Trophoblast cell (in vitro differentiated cells and primary cell): ENCODE measurements around the gene TNK2.

Experiments used
- DNase-seq, 2 donors: peaks; one replicate each; pipeline ENCODE4 v3.0.0-alpha.2; 2016
- H2AFZ ChIP-seq: 2 replicates; pipeline ENCODE4 v1.6.1; 2013; ENCODE audit warnings: low read length, moderate library complexity, mild to moderate bottlenecking; ENCODE audit not compliant: insufficient read depth, poor library complexity
- H2AK5ac ChIP-seq: 2 replicates; pipeline ENCODE4 v1.6.1; 2013; ENCODE audit warnings: mild to moderate bottlenecking, low read length
- H2BK120ac ChIP-seq: 2 replicates; pipeline ENCODE4 v1.6.1; 2013; ENCODE audit warnings: low read length, mild to moderate bottlenecking, moderate library complexity; ENCODE audit not compliant: insufficient read depth, poor library complexity
- H2BK12ac ChIP-seq: 2 replicates; pipeline ENCODE4 v1.6.1; 2013; ENCODE audit warnings: mild to moderate bottlenecking, low read length, moderate library complexity
- H2BK5ac ChIP-seq: 2 replicates; pipeline ENCODE4 v1.6.1; 2013; ENCODE audit warnings: low read length, low read depth, moderate library complexity, mild to moderate bottlenecking; ENCODE audit not compliant: poor library complexity
- H3K14ac ChIP-seq: 2 replicates; pipeline ENCODE4 v1.6.1; 2013; ENCODE audit warnings: mild to moderate bottlenecking, low read length
- H3K18ac ChIP-seq: 2 replicates; pipeline ENCODE4 v1.6.1; 2013; ENCODE audit warnings: mild to moderate bottlenecking, low read length
- H3K23ac ChIP-seq: 2 replicates; pipeline ENCODE4 v1.6.1; 2013; ENCODE audit warnings: low read length
- H3K27ac ChIP-seq: 2 replicates; pipeline ENCODE4 v1.5.1; 2013; ENCODE audit warnings: low read depth, mild to moderate bottlenecking, inconsistent platforms, low read length, moderate library complexity
- H3K27me3 ChIP-seq: 2 replicates; pipeline ENCODE4 v1.6.1; 2013; ENCODE audit warnings: inconsistent platforms, mild to moderate bottlenecking, low read length, moderate library complexity; ENCODE audit not compliant: insufficient read depth
- H3K36me3 ChIP-seq, 2 experiments: 1 replicate in 1 of 2; 2 replicates in 1 of 2; pipeline ENCODE4 v1.6.1; 2013; ENCODE audit warnings: low read length in 2 of 2, mild to moderate bottlenecking in 2 of 2, moderate library complexity in 1 of 2; ENCODE audit not compliant: insufficient read depth in 2 of 2, control insufficient read depth in 1 of 2
- H3K4ac ChIP-seq: 2 replicates; pipeline ENCODE4 v1.6.1; 2013; ENCODE audit warnings: low read depth, mild to moderate bottlenecking, low read length, moderate library complexity
- H3K4me1 ChIP-seq, 2 experiments: 1 replicate in 1 of 2; 2 replicates in 1 of 2; pipeline ENCODE4 v1.6.1; 2013; ENCODE audit warnings: low read length in 2 of 2, mild to moderate bottlenecking in 2 of 2, moderate library complexity in 1 of 2; ENCODE audit not compliant: insufficient read depth in 2 of 2, control insufficient read depth in 1 of 2
- H3K4me2 ChIP-seq: 2 replicates; pipeline ENCODE4 v1.6.1; 2013; ENCODE audit warnings: inconsistent platforms, mild to moderate bottlenecking, low read length, moderate library complexity
- H3K4me3 ChIP-seq: 2 replicates; pipeline ENCODE4 v1.5.1; 2013; ENCODE audit warnings: mild to moderate bottlenecking, low read depth, low read length, inconsistent platforms
- H3K79me1 ChIP-seq: one replicate; pipeline ENCODE4 v1.6.1; 2013; ENCODE audit warnings: low read length
- H3K79me2 ChIP-seq: 2 replicates; pipeline ENCODE4 v1.6.1; 2013; ENCODE audit warnings: low read length, mild to moderate bottlenecking; ENCODE audit not compliant: control insufficient read depth, insufficient read depth, poor library complexity
- H3K9ac ChIP-seq: 2 replicates; pipeline ENCODE4 v1.6.1; 2013; ENCODE audit warnings: mild to moderate bottlenecking, low read length
- H3K9me3 ChIP-seq: 2 replicates; pipeline ENCODE4 v1.6.1; 2013; ENCODE audit warnings: low read depth, mild to moderate bottlenecking, control low read depth, inconsistent platforms, low read length; ENCODE audit not compliant: insufficient read depth
- H4K12ac ChIP-seq: 2 replicates; pipeline ENCODE4 v1.6.1; 2013; ENCODE audit warnings: low read depth, mild to moderate bottlenecking, low read length, moderate library complexity
- H4K8ac ChIP-seq: 2 replicates; pipeline ENCODE4 v1.6.1; 2013; ENCODE audit warnings: low read depth, mild to moderate bottlenecking, low read length, moderate library complexity
- H4K91ac ChIP-seq: one replicate; pipeline ENCODE4 v1.6.1; 2013; ENCODE audit warnings: low read depth, mild to moderate bottlenecking, low read length, moderate library complexity
- WGBS: extraction: QIAGEN DNeasy Blood & Tissue Kit; methylation state at CpG from one replicate; pipeline ENCODE4 v1.1.7; 2013; ENCODE audit warnings: missing lambda C conversion rate; ENCODE audit not compliant: insufficient read length, insufficient coverage; ENCODE audit errors: extremely low coverage; 5-methylcytosine and 5-hydroxymethylcytosine counted together

Gene TNK2

GRCh38 chr3:195897081-195897852 is 11.1 kb downstream of the TNK2 start:
- no CpG with 5 or more reads among the region's 10 CpGs for WGBS
- H2AK5ac ChIP-seq: peak overlapping the region; percentile 55
- peak; percentile 48 to 61 for DNase-seq
- peaks cover under 1 to 5% of the 10 kb centered on the region in 2 experiments for H3K36me3 ChIP-seq
- H3K27ac ChIP-seq: peak overlapping the region; percentile 63
- H3K9me3 ChIP-seq: no peaks in the 10 kb centered on the region
- H2BK120ac ChIP-seq: peak overlapping the region; percentile 74
- peak overlapping the region; percentile 43 for H3K14ac ChIP-seq
- H3K27me3 ChIP-seq: no peaks in the 10 kb centered on the region
- peaks cover 23% of the 10 kb centered on the region for H3K79me2 ChIP-seq
- no peak overlapping the region for H4K12ac ChIP-seq
- H3K79me1 ChIP-seq: peaks cover 27% of the 10 kb centered on the region
- no peak overlapping the region for H3K9ac ChIP-seq
- peak overlapping the region; percentile 11 for H3K4me2 ChIP-seq
- no peak overlapping the region for H3K4me3 ChIP-seq
- H4K8ac ChIP-seq: peak overlapping the region; percentile 24
- H3K23ac ChIP-seq: no peak overlapping the region
- H2BK5ac ChIP-seq: peak overlapping the region; percentile 87
- H3K18ac ChIP-seq: peak overlapping the region; percentile 60
- peak overlapping the region; percentile 90 for H4K91ac ChIP-seq
- H2AFZ ChIP-seq: peak overlapping the region; percentile 42
- H3K4me1 ChIP-seq: peaks cover 44 to 52% of the 10 kb centered on the region in 2 experiments
- H3K4ac ChIP-seq: peak overlapping the region; percentile 7
- H2BK12ac ChIP-seq: peak overlapping the region; percentile 78

- H4K8ac ChIP-seq: peak overlapping the region; percentile 83
- H3K9ac ChIP-seq: no peak overlapping the region
- H3K36me3 ChIP-seq: peaks cover 6 to 7% of the 10 kb centered on the region in 2 experiments
- H3K27me3 ChIP-seq: no peaks in the 10 kb centered on the region
- H3K4ac ChIP-seq: peak overlapping the region; percentile 30
- H3K4me2 ChIP-seq: peak overlapping the region; percentile 92
- no peak overlapping the region for H3K4me3 ChIP-seq
- peak overlapping the region; percentile 68 for H4K12ac ChIP-seq
- peak overlapping the region; percentile 78 for H2BK12ac ChIP-seq
- peak overlapping the region; percentile 36 for H2AK5ac ChIP-seq
- H3K23ac ChIP-seq: no peak overlapping the region
- H2AFZ ChIP-seq: peak overlapping the region; percentile 72
- H3K79me1 ChIP-seq: peaks cover 27% of the 10 kb centered on the region
- peaks cover 46 to 53% of the 10 kb centered on the region in 2 experiments for H3K4me1 ChIP-seq
- H3K9me3 ChIP-seq: no peaks in the 10 kb centered on the region
- H4K91ac ChIP-seq: peak overlapping the region; percentile 90
- H3K18ac ChIP-seq: peak overlapping the region; percentile 60
- H3K27ac ChIP-seq: peak overlapping the region; percentile 63
- peak overlapping the region; percentile 87 for H2BK5ac ChIP-seq
- H2BK120ac ChIP-seq: peak overlapping the region; percentile 83
- no CpG with 5 or more reads among the region's 16 CpGs for WGBS
- no peak for DNase-seq
- H3K14ac ChIP-seq: peak overlapping the region; percentile 71
- peaks cover 23% of the 10 kb centered on the region for H3K79me2 ChIP-seq
Observed at GRCh38 chr3:195896361-195897080, 11.8 kb downstream of the TNK2 start.

DNA sequence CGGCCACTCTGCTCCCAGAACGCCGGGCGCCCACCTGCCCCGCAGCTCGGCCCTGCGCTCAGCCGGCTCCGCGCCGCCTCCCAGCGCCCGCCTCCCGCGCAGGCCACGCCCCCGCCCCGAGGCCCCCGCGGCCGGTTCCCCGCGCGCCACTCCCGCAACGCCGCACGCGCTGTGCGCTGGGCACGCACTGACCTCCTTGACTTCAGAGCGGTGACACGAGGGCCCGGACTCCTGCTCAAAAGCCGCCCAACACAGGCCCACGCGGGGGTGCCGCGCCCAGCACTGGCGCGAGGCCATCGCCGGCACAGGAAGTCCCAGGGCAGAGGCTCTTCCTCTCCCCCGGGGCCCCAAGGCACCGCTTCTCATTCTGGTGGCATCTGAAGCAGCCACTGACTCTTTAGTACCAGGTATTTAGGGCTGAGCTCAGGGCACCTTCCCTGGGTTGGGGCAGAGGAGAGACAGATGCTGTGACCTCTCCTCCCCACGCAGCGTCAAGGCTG is 12.4 kb downstream of the TNK2 start:
- H4K12ac ChIP-seq: peak overlapping the region; percentile 68
- H3K4me2 ChIP-seq: peak overlapping the region; percentile 92
- H2BK120ac ChIP-seq: peak overlapping the region; percentile 83
- H3K27me3 ChIP-seq: no peaks in the 10 kb centered on the region
- peak overlapping the region; percentile 66 for H2BK5ac ChIP-seq
- no peak overlapping the region for H3K9ac ChIP-seq
- H3K9me3 ChIP-seq: no peaks in the 10 kb centered on the region
- H4K8ac ChIP-seq: peak overlapping the region; percentile 83
- peak overlapping the region; percentile 48 for H3K18ac ChIP-seq
- H3K14ac ChIP-seq: peak overlapping the region; percentile 71
- H2AFZ ChIP-seq: peak overlapping the region; percentile 72
- peaks cover 46 to 53% of the 10 kb centered on the region in 2 experiments for H3K4me1 ChIP-seq
- DNase-seq: peak; percentile 80 to 87
- H3K4me3 ChIP-seq: peak overlapping the region; percentile 65
- peak overlapping the region; percentile 87 for H4K91ac ChIP-seq
- H3K79me2 ChIP-seq: peaks cover 21% of the 10 kb centered on the region
- peak overlapping the region; percentile 63 for H3K27ac ChIP-seq
- peaks cover 27% of the 10 kb centered on the region for H3K79me1 ChIP-seq
- peak overlapping the region; percentile 39 for H2BK12ac ChIP-seq
- WGBS: no CpG with 5 or more reads among the region's 47 CpGs
- H3K23ac ChIP-seq: no peak overlapping the region
- peaks cover 4 to 6% of the 10 kb centered on the region in 2 experiments for H3K36me3 ChIP-seq
- H2AK5ac ChIP-seq: peak overlapping the region; percentile 36
- peak overlapping the region; percentile 30 for H3K4ac ChIP-seq

GRCh38 chr3:195895078-195895860 is 13.1 kb downstream of the TNK2 start:
- H2AK5ac ChIP-seq: peak overlapping the region; percentile 13
- no peak overlapping the region for H3K23ac ChIP-seq
- DNase-seq: peak; percentile 56 to 71
- H3K4me1 ChIP-seq: peaks cover 46 to 48% of the 10 kb centered on the region in 2 experiments
- H3K9ac ChIP-seq: peak overlapping the region; percentile 15
- peak overlapping the region; percentile 38 for H2BK12ac ChIP-seq
- H3K4ac ChIP-seq: peak overlapping the region; percentile 70
- peaks cover 2 to 6% of the 10 kb centered on the region in 2 experiments for H3K36me3 ChIP-seq
- H4K8ac ChIP-seq: peak overlapping the region; percentile 87
- H4K91ac ChIP-seq: peak overlapping the region; percentile 87
- H4K12ac ChIP-seq: peak overlapping the region; percentile 74
- H3K4me3 ChIP-seq: peak overlapping the region; percentile 65
- peak overlapping the region; percentile 92 for H3K4me2 ChIP-seq
- H3K27ac ChIP-seq: no peak overlapping the region
- H3K9me3 ChIP-seq: no peaks in the 10 kb centered on the region
- peaks cover 27% of the 10 kb centered on the region for H3K79me1 ChIP-seq
- peak overlapping the region; percentile 78 for H3K14ac ChIP-seq
- H2AFZ ChIP-seq: peak overlapping the region; percentile 91
- H3K27me3 ChIP-seq: no peaks in the 10 kb centered on the region
- peak overlapping the region; percentile 82 for H2BK120ac ChIP-seq
- H2BK5ac ChIP-seq: peak overlapping the region; percentile 80
- peaks cover 17% of the 10 kb centered on the region for H3K79me2 ChIP-seq
- peak overlapping the region; percentile 91 for H3K18ac ChIP-seq
- no CpG with 5 or more reads among the region's 56 CpGs for WGBS
